Transverse colon (tissue), 4 donors: ENCODE measurements around the gene RSPO1. TPM values are rescaled to one million over a fixed set of nuclear protein-coding genes. Genes with fewer than 3 reads are reported as not detected.

Experiments used
- DNase-seq: peaks from one replicate; pipeline ENCODE4 v3.0.0-alpha.2; 2019
- H3K27ac ChIP-seq, 4 donors: fragments of 200-600 bp; sonication (generic); 2 replicates each; pipeline ENCODE4 v1.5.1; 2016 to 2018; ENCODE audit warnings: inconsistent platforms in 4 of 4
- H3K27me3 ChIP-seq: fragments of 200-600 bp; sonication (generic); 2 replicates; pipeline ENCODE4 v1.5.1; 2017; ENCODE audit warnings: inconsistent platforms
- H3K36me3 ChIP-seq, 4 donors: fragments of 200-600 bp; sonication (generic); 2 replicates each; pipeline ENCODE4 v1.5.1; 2017 to 2019; ENCODE audit warnings: inconsistent platforms in 4 of 4
- H3K4me1 ChIP-seq, 4 donors: fragments of 200-600 bp; sonication (generic); 2 replicates each; pipeline ENCODE4 v1.5.1; 2017 to 2020; ENCODE audit warnings: inconsistent platforms in 4 of 4
- H3K4me3 ChIP-seq, 4 donors: fragments of 200-600 bp; sonication (generic); 1 replicate in 1 of 4; 2 replicates in 3 of 4; pipeline versions ENCODE4 v1.5.1 to v1.6.1; 2017 to 2019; ENCODE audit warnings: inconsistent platforms in 4 of 4
- H3K9me3 ChIP-seq, 2 donors: fragments of 200-600 bp; sonication (generic); 2 replicates each; pipeline ENCODE4 v1.5.1; 2017 to 2019; ENCODE audit warnings: inconsistent platforms in 2 of 2
- CTCF ChIP-seq, 5 experiments: fragments of 200-600 bp in 3 of 5; fragments of 450-650 bp in 2 of 5; sonication (generic) in 3 of 5; IDR thresholded peaks; 1 replicate in 2 of 5; 2 replicates in 3 of 5; pipeline ENCODE4 v1.5.1; 2016 to 2017; ENCODE audit warnings: antibody characterized with exemption in 5 of 5, inconsistent platforms in 3 of 5, mild to moderate bottlenecking in 2 of 5, moderate library complexity in 1 of 5
- EP300 ChIP-seq: sonication (generic); formaldehyde crosslinking; IDR thresholded peaks from one replicate; pipeline ENCODE4 v1.6.1; 2017; ENCODE audit warnings: antibody characterized with exemption, low read depth
- POLR2A ChIP-seq: fragments of 450-650 bp; IDR thresholded peaks from one replicate; pipeline ENCODE4 v1.6.1; 2016; ENCODE audit warnings: antibody characterized with exemption, mild to moderate bottlenecking, moderate library complexity
- POLR2AphosphoS5 ChIP-seq, 3 donors: sonication (generic); formaldehyde crosslinking; IDR thresholded peaks; one replicate each; pipeline ENCODE4 v1.6.1; 2016; ENCODE audit warnings: antibody characterized with exemption in 3 of 3
- WGBS, 2 donors: methylation state at CpG; one replicate each; pipeline ENCODE4 v1.1.5; 2018; ENCODE audit warnings: low coverage in 1 of 2; 5-methylcytosine and 5-hydroxymethylcytosine counted together
- in situ Hi-C, 4 donors: fragments of 200-750 bp; cut with MboI; loops; one replicate each; pipeline versions ENCODE4 v1.15.0 to v1.15.1; 2017; ENCODE audit warnings: low sequenced_read_pairs in 3 of 4, low pct_ligation_motif_present in 1 of 4, low pct_unique_long_range_greater_than_20kb in 1 of 4
- intact Hi-C: fragments of 100-400 bp; cut with DNase I; formaldehyde crosslinking; loops from one replicate; pipeline ENCODE4 v1.15.1; 2023; ENCODE audit warnings: low total_unique reads
- total RNA-seq, 4 donors: library from RNA; depleted of rRNA; stranded (reverse); fragments of >200 nt; gene quantifications; one replicate each; pipeline ENCODE4 v1.1.0, GENCODE V29; 2016

Gene RSPO1
- total RNA-seq, 4 donors from 2014 or later, result 0.40 to 11.6 (median 1.2) TPM

- no peak for TF ChIP-seq CTCF (IDR thresholded peaks at IDR 0.05)
- no peak for TF ChIP-seq POLR2AphosphoS5 (IDR thresholded peaks at IDR 0.05)
- no peak for TF ChIP-seq EP300
- no peak for TF ChIP-seq POLR2A
- no peaks in the 10 kb centered on the region for H3K9me3 ChIP-seq
- H3K4me1 ChIP-seq, result peaks cover 0 to 8% (median under 1%) of the 10 kb centered on the region in 4 donors
- H3K36me3 ChIP-seq, result no peaks in the 10 kb centered on the region
- no peak for DNase-seq
- peaks cover 5% of the 10 kb centered on the region for H3K27me3 ChIP-seq
- in situ Hi-C loops, result loop anchor here in 2 of 4 donors (10.0 kb wide), 1 partner anchor 83 kb away; no protein-coding TSS in a partner anchor
- H3K4me3 ChIP-seq, result no peak overlapping the region
- no peak overlapping the region for H3K27ac ChIP-seq
- intact Hi-C loops, result loop anchor here (5.0 kb wide), 1 partner anchor 81 kb away; no protein-coding TSS in a partner anchor
Observed at GRCh38 chr1:37601441-37601840, 33.3 kb downstream of the RSPO1 start.

- in situ Hi-C loops, result loop anchor here (5.0 to 10.0 kb wide), 4 partner anchors 77 to 255 kb away; partner anchors contain the start of gene MTF1 (in 1 of the 4)
- Histone ChIP-seq H3K36me3 (no peaks in the 10 kb centered on the region), H3K9me3 (no peaks in the 10 kb centered on the region), H3K4me3 (no peak overlapping the region), H3K27me3 (peaks cover 5% of the 10 kb centered on the region), H3K4me1 (peaks cover 3 to 8% (median 4%) of the 10 kb centered on the region in 4 donors), H3K27ac (no peak overlapping the region)
- intact Hi-C loops, result loop anchor here (5.0 kb wide), 1 partner anchor 82 kb away; no protein-coding TSS in a partner anchor
- 65% methylated on average over 5 of the region's 5 CpGs; no CpG with 5 or more reads in 1 of the 2 donors for WGBS, 2 donors
- no peak for DNase-seq
- no peak for TF ChIP-seq POLR2AphosphoS5 (IDR thresholded peaks at IDR 0.05)
- TF ChIP-seq CTCF (IDR thresholded peaks at IDR 0.05), result no peak
- TF ChIP-seq POLR2A, result no peak
- no peak for TF ChIP-seq EP300
Observed at GRCh38 chr1:37599940-37600339, 34.8 kb downstream of the RSPO1 start.

- Histone ChIP-seq H3K4me3 (peak overlapping the region in 3 of 4 donors; percentile 49 to 75 (median 62)), H3K9me3 (no peaks in the 10 kb centered on the region), H3K36me3 (peaks cover 0 to 14% (median 7%) of the 10 kb centered on the region in 4 donors), H3K27me3 (no peaks in the 10 kb centered on the region), H3K4me1 (peaks cover 14 to 19% (median 14%) of the 10 kb centered on the region in 4 donors), H3K27ac (peak overlapping the region; percentile 81 to 89 (median 85))
- TF ChIP-seq POLR2AphosphoS5 (IDR thresholded peaks at IDR 0.05) (no peak), EP300 (no peak), POLR2A (no peak)
- intact Hi-C loops, result no loop called here
- WGBS, 2 donors, result 0% methylated on average over 3 of the region's 3 CpGs; no CpG with 5 or more reads in 1 of the 2 donors
- DNase-seq, result no peak
- in situ Hi-C loops, result loop anchor here in 2 of 4 donors (5.0 to 10.0 kb wide), 3 partner anchors 81 to 259 kb away; partner anchors contain the start of gene MTF1 (in 1 of the 2)
Observed at GRCh38 chr1:37596182-37596667, 38.5 kb downstream of the RSPO1 start.

- peak within 1 kb of the TSS; percentile 49 to 75 (median 58) for H3K4me3 ChIP-seq
- peak within 1 kb of the TSS; percentile 81 to 89 (median 85) for H3K27ac ChIP-seq
- peaks cover 14 to 19% (median 14%) of the 10 kb centered on the region in 4 donors for H3K4me1 ChIP-seq
- H3K36me3 ChIP-seq, result peaks cover 0 to 19% (median 8%) of the 10 kb centered on the region in 4 donors
- H3K27me3 ChIP-seq, result no peaks in the 10 kb centered on the region
- H3K9me3 ChIP-seq, result no peaks in the 10 kb centered on the region
- in situ Hi-C loops, result loop anchor here in 2 of 4 donors (5.0 to 10.0 kb wide), 3 partner anchors 82 to 259 kb away; partner anchors contain the start of gene MTF1 (in 1 of the 2)
- peak; percentile 98 for DNase-seq
- WGBS, 2 donors, result 1% methylated on average over 50 of the region's 51 CpGs; no CpG with 5 or more reads in 1 of the 2 donors
- intact Hi-C loops, result no loop called here
- TF ChIP-seq CTCF (IDR thresholded peaks at IDR 0.05), result no peak
- no peak for TF ChIP-seq EP300
- TF ChIP-seq POLR2AphosphoS5 (IDR thresholded peaks at IDR 0.05), result peak; percentile 75 to 95 (median 92)
- TF ChIP-seq POLR2A, result peak; percentile 82
Observed at GRCh38 chr1:37595440-37596181, 39.1 kb downstream of the RSPO1 start, which contains the start of gene GNL2. Gene GNL2 (minus strand): TSS chr1:37595937. CDS start chr1:37595822, 115 bp downstream.
